ENCODE data around the gene KLHL6.

- TF ChIP-seq CTCF (IDR thresholded peaks at IDR 0.05) (no peak), POLR2A (IDR thresholded peaks at IDR 0.05) (no peak), POLR2AphosphoS5 (IDR thresholded peaks at IDR 0.05) (no peak)
Measured at GRCh38 chr3:183536238-183536880, 19.1 kb downstream of the KLHL6 start.

Data from sigmoid colon (tissue), 4 donors.